Measurements from ENCODE around the gene SYNPO.

Gene SYNPO

GRCh38 chr5:150608991-150609390 is 31.5 kb upstream of the SYNPO start:
- DNase-seq: no peak

GRCh38 chr5:150609843-150610584 is 30.4 kb upstream of the SYNPO start:
- no peak for DNase-seq

DNA sequence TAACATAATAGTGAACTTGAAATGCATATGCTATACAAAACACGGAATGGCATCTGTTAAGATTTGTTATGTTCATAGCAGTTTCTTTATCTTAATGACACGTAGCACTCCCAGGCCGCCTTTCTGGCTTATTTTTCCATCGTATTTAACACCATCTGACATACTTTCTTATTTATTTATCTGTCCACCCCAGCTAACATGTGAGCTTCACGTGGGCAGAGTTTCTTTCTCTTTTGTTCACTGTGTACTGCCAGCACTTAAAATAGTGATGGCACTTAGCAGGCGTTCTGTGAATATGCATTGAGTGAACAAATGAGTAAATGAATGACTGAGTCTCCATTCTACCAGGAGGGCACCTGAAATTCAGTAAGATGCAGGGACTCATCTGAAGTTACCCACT is 29.4 kb upstream of the SYNPO start:
- DNase-seq: no peak

GRCh38 chr5:150612405-150612804 is 28.1 kb upstream of the SYNPO start:
- DNase-seq: no peak

DNA sequence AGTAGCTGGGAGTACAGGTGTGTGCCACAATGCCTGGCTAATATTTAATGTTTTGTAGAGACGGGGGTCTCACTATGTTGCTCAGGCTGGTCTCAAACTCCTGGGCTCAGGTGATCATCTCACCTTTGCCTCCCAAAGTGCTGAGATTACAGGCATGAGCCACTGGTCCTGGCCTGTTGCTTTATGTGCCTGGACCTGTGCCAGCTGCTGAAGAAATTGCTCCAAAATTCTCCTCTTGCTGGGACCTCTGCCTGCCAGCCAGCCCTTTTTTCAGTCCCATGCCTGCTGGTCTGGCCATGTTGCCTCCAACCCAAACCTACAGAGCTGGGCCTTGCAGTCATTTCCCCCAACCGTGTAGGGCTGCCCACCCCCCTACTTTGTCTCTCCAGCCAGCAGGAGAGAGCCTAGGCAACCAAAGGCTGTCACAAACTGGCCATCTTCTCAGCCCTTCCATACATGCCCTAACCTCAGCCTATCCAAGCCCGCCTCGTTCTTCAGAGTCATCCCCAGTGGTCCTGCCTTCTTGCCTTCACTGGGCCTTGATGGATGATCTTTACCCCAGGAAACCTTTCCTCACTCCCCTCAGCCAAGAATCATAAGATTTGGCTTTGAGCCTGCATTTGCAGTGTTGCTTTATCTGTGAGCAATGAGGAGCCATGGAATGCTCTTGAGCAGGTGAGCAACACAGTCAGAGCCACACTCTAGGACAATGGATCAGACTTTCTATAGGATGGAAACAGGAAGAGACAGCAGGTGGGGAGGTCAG is 27.4 kb upstream of the SYNPO start:
- no peak for DNase-seq

DNA sequence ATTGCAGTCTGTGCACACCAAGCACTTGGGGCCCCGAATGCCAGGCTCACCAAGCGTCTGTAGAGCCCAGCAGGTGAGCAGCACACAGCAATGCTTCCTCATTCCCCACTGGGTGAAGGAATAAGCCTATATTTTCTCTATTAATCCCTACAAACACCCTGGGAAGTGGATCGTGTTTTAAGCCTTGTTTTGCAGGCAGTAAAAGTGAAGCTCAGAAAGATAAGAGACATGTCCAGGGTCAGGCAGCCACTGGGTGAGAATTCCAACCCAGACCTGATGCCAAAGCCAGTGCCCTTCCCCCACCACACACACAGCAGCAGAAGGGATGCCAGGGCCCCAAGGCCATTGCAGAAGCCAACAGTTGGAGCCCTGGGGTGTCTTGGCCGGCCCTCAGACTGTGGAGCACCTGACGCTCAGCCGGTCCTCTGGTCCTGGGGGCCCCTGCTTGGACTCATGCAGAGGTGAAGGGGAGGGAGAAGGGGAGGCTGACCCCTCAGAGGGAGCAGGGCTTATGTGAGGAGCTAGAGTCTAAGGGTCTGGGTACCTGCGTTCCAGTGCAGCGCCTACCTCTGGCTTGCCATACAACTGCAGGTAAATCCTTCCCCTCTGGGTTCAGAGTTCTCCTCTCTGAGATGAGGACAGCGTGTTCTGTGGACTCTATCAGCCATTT is 26.3 kb upstream of the SYNPO start:
- DNase-seq: no peak

- DNase-seq: no peak
Measured at GRCh38 chr5:150614661-150615060, 25.8 kb upstream of the SYNPO start.

DNA sequence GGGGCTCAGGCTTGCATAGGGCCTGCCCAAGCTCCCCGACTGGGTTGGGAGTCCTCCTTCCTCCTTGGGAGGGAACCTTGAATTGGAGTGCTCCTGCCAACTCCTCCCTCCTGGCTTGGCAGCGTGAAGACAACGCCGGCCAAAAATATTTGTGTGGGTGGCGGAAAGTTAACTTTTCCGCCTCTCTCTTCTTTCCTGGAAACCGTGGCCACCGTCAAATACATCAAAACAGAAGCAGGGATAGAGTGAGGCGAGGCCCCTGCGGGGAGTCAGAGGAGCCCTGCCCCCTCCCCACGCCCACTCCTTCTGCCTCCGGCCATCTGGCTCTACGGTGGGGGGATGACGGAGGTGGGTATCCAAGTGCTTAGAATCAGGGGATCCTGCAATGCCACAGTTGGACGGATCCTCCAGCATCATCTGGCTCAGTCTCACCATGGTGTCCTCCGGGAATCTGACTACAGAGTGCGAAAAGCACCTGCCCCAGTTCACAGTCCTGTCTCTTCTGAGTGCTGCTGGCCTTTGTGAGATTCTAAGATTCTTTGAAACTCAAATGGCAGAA is 25.2 kb upstream of the SYNPO start:
- DNase-seq: no peak

DNA sequence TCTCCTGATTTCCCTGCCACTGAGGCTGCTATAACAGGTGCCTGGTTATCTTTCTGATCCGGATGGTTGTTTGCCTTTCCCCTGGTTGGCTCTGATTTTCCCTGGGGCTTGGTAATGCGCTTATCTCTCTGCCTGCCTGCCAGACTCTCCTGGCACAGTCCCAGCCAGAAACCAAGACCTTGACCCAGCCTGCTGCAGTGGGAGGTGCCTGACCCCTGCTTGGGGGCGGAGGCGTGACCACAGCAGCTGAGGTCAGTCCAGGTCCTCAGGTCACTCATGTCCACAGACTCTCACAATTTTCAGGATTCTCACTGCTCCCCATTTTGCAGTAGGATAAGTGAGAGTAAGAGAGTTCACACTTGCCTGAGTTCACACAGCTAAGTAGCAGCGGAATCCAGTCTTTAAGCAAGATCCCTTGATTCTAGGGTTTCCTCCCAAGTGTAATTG is 24.4 kb upstream of the SYNPO start:
- no peak for DNase-seq

DNA sequence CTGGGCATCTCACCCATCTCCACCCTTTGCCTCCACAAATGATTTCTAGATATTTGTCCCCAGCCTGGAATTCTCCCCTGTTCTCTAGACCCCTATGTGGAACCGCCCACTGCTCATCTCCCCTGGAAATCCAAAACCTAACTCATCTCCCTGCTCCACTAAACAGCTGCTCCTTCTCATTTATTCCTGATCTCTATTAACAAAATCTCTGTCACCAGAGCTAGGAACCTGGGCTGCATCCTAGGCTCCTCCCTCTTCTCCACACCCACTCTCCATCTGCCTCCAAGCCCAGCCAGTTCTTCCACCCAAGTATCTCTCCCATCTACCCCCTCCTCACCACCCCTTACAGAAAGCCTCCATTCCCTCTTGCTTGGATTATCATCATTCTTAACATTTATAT is 24.0 kb upstream of the SYNPO start:
- DNase-seq: no peak

DNA sequence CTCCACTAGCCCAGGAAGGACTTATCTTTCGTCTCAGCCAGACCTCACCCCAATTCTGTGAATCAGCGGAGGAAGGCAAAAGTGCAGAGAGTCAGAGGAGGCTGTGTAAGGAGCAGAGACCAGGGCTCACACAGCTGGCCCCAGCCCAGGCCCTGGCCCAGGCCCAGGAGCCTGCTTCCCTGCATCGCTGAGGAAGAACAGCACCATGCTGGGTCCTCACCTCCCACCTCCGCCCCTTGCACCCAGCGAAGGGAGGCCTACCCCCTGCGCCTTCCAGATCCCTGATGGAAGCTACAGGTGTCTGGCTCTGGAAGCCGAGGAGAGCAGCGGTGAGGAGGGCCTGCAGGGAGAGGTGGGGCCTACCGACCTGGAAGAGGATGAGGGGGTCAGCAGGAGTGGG is 22.3 kb upstream of the SYNPO start:
- no peak for DNase-seq

GRCh38 chr5:150618588-150619281 is 21.7 kb upstream of the SYNPO start:
- DNase-seq: no peak

DNA sequence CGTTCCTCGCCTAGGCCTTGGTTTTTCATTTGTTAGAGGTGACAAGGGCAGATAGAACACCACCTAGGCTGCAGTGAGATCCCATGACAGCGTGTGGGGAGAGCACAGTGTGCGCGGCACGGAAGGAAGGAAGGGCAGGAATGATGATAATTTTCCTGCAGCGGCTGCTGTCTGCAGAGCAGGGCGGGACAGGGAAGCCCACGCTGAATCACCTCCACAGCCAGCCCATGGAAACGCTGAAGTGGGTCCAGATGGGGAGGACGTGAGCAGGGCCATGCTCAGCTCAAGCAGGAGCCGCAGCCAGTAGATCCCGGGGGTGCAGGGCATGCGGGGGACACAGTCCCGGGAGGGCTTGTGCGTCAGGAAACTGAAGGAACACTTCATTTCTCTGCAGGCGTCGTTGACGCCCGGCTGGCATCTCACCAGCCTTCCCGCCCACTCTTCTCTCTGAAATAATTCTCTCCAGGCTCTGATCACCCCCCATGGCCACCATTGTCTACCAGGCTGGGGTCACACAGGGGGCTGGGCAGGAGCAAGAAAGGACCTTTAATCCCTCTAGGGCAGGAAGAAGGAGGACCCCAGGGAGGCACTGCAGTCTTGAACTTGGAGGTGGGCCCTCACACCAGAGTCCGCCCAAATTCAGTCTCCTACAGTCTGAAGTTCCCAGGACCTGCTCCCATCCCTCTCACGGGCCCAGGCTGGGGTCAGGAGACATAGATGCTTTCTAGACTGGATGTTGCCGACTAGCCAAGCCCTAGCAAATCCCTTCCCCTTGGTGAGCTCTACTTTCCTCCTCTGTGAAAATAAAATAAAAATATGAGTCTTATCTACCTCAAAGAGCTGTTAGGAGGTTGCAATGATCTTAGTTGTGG is 20.9 kb upstream of the SYNPO start:
- DNase-seq: no peak

- DNase-seq: no peak
Measured at GRCh38 chr5:150621301-150621700, 19.2 kb upstream of the SYNPO start.

GRCh38 chr5:150622157-150622556 is 18.3 kb upstream of the SYNPO start:
- no peak for DNase-seq

- DNase-seq: no peak
Measured at GRCh38 chr5:150623152-150623877, 17.1 kb upstream of the SYNPO start.

DNA sequence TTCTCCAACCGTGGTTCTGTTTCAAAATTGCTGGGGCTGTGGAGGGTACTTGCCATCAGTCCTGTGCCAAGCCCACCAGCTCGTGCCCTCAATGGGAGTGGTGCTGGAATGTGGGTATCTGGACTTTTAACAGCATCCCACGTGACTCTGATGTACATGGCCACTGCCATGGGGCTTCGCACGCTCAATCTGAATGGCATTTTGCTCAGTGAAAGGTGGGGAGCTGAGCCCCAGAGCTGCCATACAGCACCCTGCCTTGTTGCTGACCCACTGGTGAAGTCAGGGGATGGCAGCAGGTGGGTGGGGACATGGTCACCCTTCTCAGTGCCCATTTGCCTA is 16.6 kb upstream of the SYNPO start:
- no peak for DNase-seq

DNA sequence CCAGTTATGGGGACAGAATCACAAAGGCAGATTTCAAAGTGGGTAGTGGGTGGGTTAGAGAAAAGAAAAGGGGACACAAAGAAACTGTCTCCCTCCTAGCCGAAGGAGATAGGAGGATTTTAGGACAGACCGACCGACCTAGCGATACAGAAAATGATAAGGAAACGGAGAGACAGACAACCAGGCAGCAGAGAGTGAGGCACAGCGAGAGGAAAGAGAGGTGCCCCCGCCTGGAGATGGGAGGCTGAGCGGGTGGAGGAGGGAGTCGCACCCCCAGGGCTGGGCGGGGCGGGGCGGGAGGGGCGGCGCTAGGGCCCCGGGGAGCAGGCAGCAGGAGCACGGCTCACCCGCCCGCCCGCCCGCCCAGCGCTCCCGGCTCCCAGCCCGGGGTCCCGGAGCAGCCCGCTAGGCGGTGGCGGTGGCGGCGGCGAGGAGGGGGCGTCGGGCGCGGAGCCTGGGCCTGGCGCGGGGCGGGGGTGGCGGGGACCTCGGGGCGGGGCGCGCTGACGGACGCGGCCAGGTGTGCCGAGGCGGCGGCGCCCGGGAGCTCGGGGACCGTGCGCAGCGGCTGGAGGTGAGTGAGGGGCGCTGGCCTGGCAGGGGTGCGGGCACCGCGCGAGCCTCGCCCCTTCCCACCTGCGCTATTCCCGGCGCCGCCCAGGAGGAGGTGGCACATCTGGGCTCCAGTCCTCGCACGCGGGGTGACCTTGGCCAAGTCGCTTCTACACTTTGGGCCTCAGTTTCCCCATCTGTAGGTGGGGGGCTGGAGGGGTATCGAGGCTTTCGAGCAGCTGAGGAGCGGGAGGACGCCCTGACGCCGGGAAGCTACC is 15.9 kb upstream of the SYNPO start:
- peak; percentile 23 for DNase-seq

DNA sequence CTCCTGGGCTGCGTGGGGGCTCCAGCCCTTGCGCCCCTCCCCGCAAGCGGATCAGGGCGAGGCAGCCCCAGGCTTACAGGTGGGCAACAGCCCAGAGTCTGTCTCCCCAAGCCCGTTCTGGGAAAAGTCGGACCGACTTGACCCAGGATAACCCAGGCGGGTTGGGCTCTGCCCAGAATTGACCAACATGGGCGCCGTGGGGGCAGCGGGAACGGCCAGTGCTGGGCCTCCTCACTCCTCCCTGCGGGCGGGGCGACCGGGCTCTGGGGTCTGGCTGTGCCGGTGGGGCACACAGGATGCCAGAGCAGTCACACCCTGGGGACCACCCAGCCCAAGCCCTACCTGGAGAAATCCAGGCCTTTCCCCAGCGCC is 15.3 kb upstream of the SYNPO start:
- no peak for DNase-seq

Data from effector CD8-positive, alpha-beta T cell (primary cell).